Mucosa of stomach (tissue), 1 donor: ENCODE measurements around the gene NEIL3.

Source experiments
- H3K27me3 ChIP-seq: one replicate; pipeline ENCODE4 v1.7.0; 2013; ENCODE audit warnings: mild to moderate bottlenecking, low read length; ENCODE audit not compliant: control insufficient read depth, insufficient read depth
- H3K36me3 ChIP-seq: one replicate; pipeline ENCODE4 v1.7.0; 2013; ENCODE audit warnings: low read length; ENCODE audit not compliant: control insufficient read depth, insufficient read depth
- H3K4me1 ChIP-seq: one replicate; pipeline ENCODE4 v1.7.0; 2013; ENCODE audit warnings: mild to moderate bottlenecking, low read length; ENCODE audit not compliant: control insufficient read depth, insufficient read depth
- H3K4me3 ChIP-seq: one replicate; pipeline ENCODE4 v1.7.0; 2013; ENCODE audit warnings: low read length
- H3K9ac ChIP-seq: one replicate; pipeline ENCODE4 v1.7.0; 2013; ENCODE audit warnings: mild to moderate bottlenecking, low read length, moderate library complexity
- H3K9me3 ChIP-seq: one replicate; pipeline ENCODE4 v1.7.0; 2013; ENCODE audit warnings: mild to moderate bottlenecking, low read length, moderate library complexity; ENCODE audit not compliant: control insufficient read depth
- donor health status: Pancreatic carcinoma.

Gene NEIL3

GRCh38 chr4:177381762-177382310 is 72.2 kb downstream of the NEIL3 start:
- no peak overlapping the region for H3K4me3 ChIP-seq
- H3K4me1 ChIP-seq, result no peaks in the 10 kb centered on the region
- H3K27me3 ChIP-seq, result no peaks in the 10 kb centered on the region
- no peaks in the 10 kb centered on the region for H3K9me3 ChIP-seq
- H3K36me3 ChIP-seq, result no peaks in the 10 kb centered on the region
- H3K9ac ChIP-seq, result no peak overlapping the region

GRCh38 chr4:177384856-177385397 is 75.3 kb downstream of the NEIL3 start:
- no peak overlapping the region for H3K4me3 ChIP-seq
- no peak overlapping the region for H3K9ac ChIP-seq
- no peaks in the 10 kb centered on the region for H3K4me1 ChIP-seq

GRCh38 chr4:177385576-177386277 is 76.1 kb downstream of the NEIL3 start:
- no peak overlapping the region for H3K9ac ChIP-seq
- H3K36me3 ChIP-seq, result no peaks in the 10 kb centered on the region
- no peaks in the 10 kb centered on the region for H3K4me1 ChIP-seq
- H3K4me3 ChIP-seq, result no peak overlapping the region
- no peaks in the 10 kb centered on the region for H3K27me3 ChIP-seq
- no peaks in the 10 kb centered on the region for H3K9me3 ChIP-seq

More at GRCh38 chr4:177384856-177385397, 75.3 kb downstream of the NEIL3 start:
- Histone ChIP-seq H3K36me3 (no peaks in the 10 kb centered on the region), H3K27me3 (no peaks in the 10 kb centered on the region), H3K9me3 (no peaks in the 10 kb centered on the region)

- no peak overlapping the region for H3K4me3 ChIP-seq
These were observed 76.7 kb downstream of the NEIL3 start for GRCh38 chr4:177386278-177386815.

GRCh38 chr4:177391287-177391686 is 81.6 kb downstream of the NEIL3 start:
- no peaks in the 10 kb centered on the region for H3K9me3 ChIP-seq
- H3K27me3 ChIP-seq, result no peaks in the 10 kb centered on the region
- no peak overlapping the region for H3K4me3 ChIP-seq
- H3K4me1 ChIP-seq, result no peaks in the 10 kb centered on the region
- H3K9ac ChIP-seq, result no peak overlapping the region
- no peaks in the 10 kb centered on the region for H3K36me3 ChIP-seq

More at GRCh38 chr4:177386278-177386815, 76.7 kb downstream of the NEIL3 start:
- Histone ChIP-seq H3K27me3 (no peaks in the 10 kb centered on the region), H3K9ac (no peak overlapping the region), H3K9me3 (no peaks in the 10 kb centered on the region), H3K36me3 (no peaks in the 10 kb centered on the region), H3K4me1 (no peaks in the 10 kb centered on the region)

- no peak overlapping the region for H3K4me3 ChIP-seq
- no peaks in the 10 kb centered on the region for H3K36me3 ChIP-seq
- no peak overlapping the region for H3K9ac ChIP-seq
- no peaks in the 10 kb centered on the region for H3K27me3 ChIP-seq
- H3K4me1 ChIP-seq, result no peaks in the 10 kb centered on the region
- H3K9me3 ChIP-seq, result no peaks in the 10 kb centered on the region
These were observed 82.3 kb downstream of the NEIL3 start for GRCh38 chr4:177391953-177392352.

GRCh38 chr4:177393236-177393635 is 83.6 kb downstream of the NEIL3 start:
- Histone ChIP-seq H3K27me3 (no peaks in the 10 kb centered on the region), H3K36me3 (no peaks in the 10 kb centered on the region), H3K4me1 (no peaks in the 10 kb centered on the region), H3K4me3 (no peak overlapping the region), H3K9me3 (no peaks in the 10 kb centered on the region), H3K9ac (no peak overlapping the region)

- no peak overlapping the region for H3K9ac ChIP-seq
- H3K36me3 ChIP-seq, result no peaks in the 10 kb centered on the region
- no peaks in the 10 kb centered on the region for H3K9me3 ChIP-seq
- no peak overlapping the region for H3K4me3 ChIP-seq
- no peaks in the 10 kb centered on the region for H3K4me1 ChIP-seq
- H3K27me3 ChIP-seq, result no peaks in the 10 kb centered on the region
These were observed 86.7 kb downstream of the NEIL3 start for GRCh38 chr4:177396352-177396751.

- no peaks in the 10 kb centered on the region for H3K27me3 ChIP-seq
- H3K4me1 ChIP-seq, result no peaks in the 10 kb centered on the region
- H3K36me3 ChIP-seq, result no peaks in the 10 kb centered on the region
- no peak overlapping the region for H3K9ac ChIP-seq
- no peaks in the 10 kb centered on the region for H3K9me3 ChIP-seq
- H3K4me3 ChIP-seq, result no peak overlapping the region
These were observed 90.4 kb downstream of the NEIL3 start for GRCh38 chr4:177400030-177400429.

GRCh38 chr4:177401658-177402273 is 92.1 kb downstream of the NEIL3 start:
- H3K9me3 ChIP-seq, result no peaks in the 10 kb centered on the region
- H3K4me1 ChIP-seq, result no peaks in the 10 kb centered on the region
- no peak overlapping the region for H3K4me3 ChIP-seq
- H3K27me3 ChIP-seq, result no peaks in the 10 kb centered on the region
- no peaks in the 10 kb centered on the region for H3K36me3 ChIP-seq
- no peak overlapping the region for H3K9ac ChIP-seq

- H3K4me3 ChIP-seq, result no peak overlapping the region
- H3K4me1 ChIP-seq, result no peaks in the 10 kb centered on the region
- H3K9me3 ChIP-seq, result no peaks in the 10 kb centered on the region
- H3K27me3 ChIP-seq, result no peaks in the 10 kb centered on the region
- no peaks in the 10 kb centered on the region for H3K36me3 ChIP-seq
- H3K9ac ChIP-seq, result no peak overlapping the region
These were observed 94.1 kb downstream of the NEIL3 start for GRCh38 chr4:177403746-177404145.

- Histone ChIP-seq H3K36me3 (no peaks in the 10 kb centered on the region), H3K4me1 (no peaks in the 10 kb centered on the region), H3K9me3 (no peaks in the 10 kb centered on the region), H3K27me3 (no peaks in the 10 kb centered on the region), H3K4me3 (no peak overlapping the region), H3K9ac (no peak overlapping the region)
These were observed 94.7 kb downstream of the NEIL3 start for GRCh38 chr4:177404342-177404741.
